NB4 (cell line): Measurements from ENCODE around the gene ZNF653.

Experiments
- DNase-seq: peaks from one replicate; pipeline ENCODE4 v3.0.0; 2010; ENCODE audit warnings: low read depth
- H3K4me3 ChIP-seq: one replicate; pipeline ENCODE4 v1.5.1; 2011; ENCODE audit warnings: mild to moderate bottlenecking, low read depth, low read length, moderate library complexity
- MYC ChIP-seq: IDR thresholded peaks from 2 replicates; pipeline ENCODE4 v1.6.1; 2011; ENCODE audit warnings: low read depth, low read length
- POLR2A ChIP-seq: IDR thresholded peaks from 2 replicates; pipeline ENCODE4 v1.6.1; 2011; ENCODE audit warnings: mild to moderate bottlenecking; ENCODE audit not compliant: insufficient read length; ENCODE audit errors: extremely low read depth
- TF ChIP-seq, protein P1 (sequence below): IDR thresholded peaks from 2 replicates; pipeline ENCODE4 v1.6.1; 2011; ENCODE audit warnings: low read depth, low read length
- TF ChIP-seq, protein P2 (sequence below): IDR thresholded peaks from one replicate; pipeline ENCODE4 v1.5.1; 2012; ENCODE audit warnings: low read depth, low read length

ZNF653 gene

DNA sequence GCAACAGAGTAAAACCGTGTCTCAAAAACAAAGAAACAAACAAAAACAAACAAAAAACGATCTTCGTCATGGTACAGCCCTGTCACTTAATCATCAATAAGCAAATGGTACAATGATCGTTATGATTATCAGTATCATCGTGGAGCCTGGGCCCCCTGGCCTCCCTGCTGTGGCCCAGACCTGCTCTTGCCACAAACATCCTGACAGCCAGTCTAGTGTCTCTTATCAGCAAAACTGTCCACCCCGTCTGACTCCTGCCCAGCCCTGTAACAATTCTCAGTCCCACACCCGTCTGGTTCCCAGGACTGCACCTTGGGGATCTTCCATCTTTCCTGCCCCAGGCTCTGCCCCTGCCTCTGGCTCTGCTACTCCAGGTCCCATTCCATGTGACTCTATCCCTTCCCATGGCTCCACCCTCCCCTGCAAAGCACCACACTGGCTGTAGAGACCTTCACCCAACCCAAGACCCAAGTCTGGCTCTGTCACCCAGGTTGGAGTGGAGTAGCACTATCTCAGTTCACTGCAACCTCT, 5.7 kb downstream of the ZNF653 start:
- DNase-seq: no peak
- no peak overlapping the region for H3K4me3 ChIP-seq
- TF ChIP-seq, protein P1, sequence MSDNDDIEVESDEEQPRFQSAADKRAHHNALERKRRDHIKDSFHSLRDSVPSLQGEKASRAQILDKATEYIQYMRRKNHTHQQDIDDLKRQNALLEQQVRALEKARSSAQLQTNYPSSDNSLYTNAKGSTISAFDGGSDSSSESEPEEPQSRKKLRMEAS: no peak
- TF ChIP-seq, protein P2, sequence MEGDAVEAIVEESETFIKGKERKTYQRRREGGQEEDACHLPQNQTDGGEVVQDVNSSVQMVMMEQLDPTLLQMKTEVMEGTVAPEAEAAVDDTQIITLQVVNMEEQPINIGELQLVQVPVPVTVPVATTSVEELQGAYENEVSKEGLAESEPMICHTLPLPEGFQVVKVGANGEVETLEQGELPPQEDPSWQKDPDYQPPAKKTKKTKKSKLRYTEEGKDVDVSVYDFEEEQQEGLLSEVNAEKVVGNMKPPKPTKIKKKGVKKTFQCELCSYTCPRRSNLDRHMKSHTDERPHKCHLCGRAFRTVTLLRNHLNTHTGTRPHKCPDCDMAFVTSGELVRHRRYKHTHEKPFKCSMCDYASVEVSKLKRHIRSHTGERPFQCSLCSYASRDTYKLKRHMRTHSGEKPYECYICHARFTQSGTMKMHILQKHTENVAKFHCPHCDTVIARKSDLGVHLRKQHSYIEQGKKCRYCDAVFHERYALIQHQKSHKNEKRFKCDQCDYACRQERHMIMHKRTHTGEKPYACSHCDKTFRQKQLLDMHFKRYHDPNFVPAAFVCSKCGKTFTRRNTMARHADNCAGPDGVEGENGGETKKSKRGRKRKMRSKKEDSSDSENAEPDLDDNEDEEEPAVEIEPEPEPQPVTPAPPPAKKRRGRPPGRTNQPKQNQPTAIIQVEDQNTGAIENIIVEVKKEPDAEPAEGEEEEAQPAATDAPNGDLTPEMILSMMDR: no peak
- TF ChIP-seq MYC (no peak), POLR2A (no peak)

DNA sequence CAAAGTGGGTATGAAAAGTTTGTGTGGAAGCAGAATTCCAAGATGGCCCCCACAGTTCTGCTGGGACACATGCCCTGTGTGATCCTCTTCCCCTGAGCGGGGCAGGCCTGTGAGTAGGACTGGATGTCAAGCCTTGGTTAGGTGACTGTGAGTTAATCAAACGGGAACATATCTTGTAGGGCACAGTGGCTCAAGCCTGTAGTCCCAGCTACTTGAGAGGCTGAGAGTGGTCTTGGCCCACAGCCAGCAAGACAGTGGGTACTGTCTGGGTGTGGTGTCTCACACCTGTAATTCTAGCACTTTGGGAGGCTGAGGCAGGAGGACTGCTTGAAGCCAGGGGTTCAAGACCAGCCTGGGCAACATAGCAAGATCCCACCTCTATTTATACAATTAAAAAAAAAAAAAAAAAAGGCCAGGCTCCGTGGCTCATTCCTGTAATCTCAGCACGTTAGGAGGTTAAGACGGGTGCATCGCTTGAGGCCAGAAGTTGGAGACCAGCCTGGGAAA, 6.4 kb downstream of the ZNF653 start:
- DNase-seq: no peak
- no peak overlapping the region for H3K4me3 ChIP-seq
- TF ChIP-seq, protein P1: no peak
- TF ChIP-seq MYC: no peak
- TF ChIP-seq, protein P2: no peak
- no peak for TF ChIP-seq POLR2A

GRCh38 chr19:11496391-11497163, 9.1 kb downstream of the ZNF653 start:
- H3K4me3 ChIP-seq: no peak overlapping the region
- DNase-seq: peak; percentile 79
- TF ChIP-seq MYC: no peak
- TF ChIP-seq, protein P2: peak; percentile 84
- TF ChIP-seq POLR2A: no peak
- TF ChIP-seq, protein P1: no peak

- TF ChIP-seq, protein P2: no peak
- TF ChIP-seq MYC (no peak), POLR2A (no peak)
- TF ChIP-seq, protein P1: no peak
- DNase-seq: no peak
- H3K4me3 ChIP-seq: no peak overlapping the region
These were observed 9.8 kb downstream of the ZNF653 start for GRCh38 chr19:11495885-11496284.

DNA sequence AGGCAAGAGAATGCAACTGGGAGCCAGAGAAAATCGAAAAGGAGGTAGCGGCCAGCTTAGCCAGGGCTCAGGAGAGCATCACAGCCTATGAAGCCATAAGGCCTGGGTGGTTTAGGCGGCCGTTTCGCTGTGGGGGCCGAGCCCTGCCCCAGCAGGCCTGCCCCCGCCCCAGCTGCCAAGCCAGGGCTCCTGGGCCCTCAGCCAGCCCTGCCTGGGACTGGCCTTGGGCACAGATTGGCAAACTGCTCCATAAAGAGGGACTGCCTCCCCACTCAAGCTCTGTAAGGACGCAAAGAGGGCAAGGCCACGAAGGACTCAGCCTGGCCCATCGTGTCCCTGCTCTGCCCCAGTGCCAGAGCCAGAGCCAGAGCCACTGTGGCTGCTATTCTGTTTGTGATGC, 10.2 kb downstream of the ZNF653 start:
- H3K4me3 ChIP-seq: no peak overlapping the region
- TF ChIP-seq, protein P2: no peak
- TF ChIP-seq, protein P1: no peak
- TF ChIP-seq MYC: no peak
- TF ChIP-seq POLR2A: no peak
- DNase-seq: no peak
